Hepatocyte (in vitro differentiated cells): Measurements from ENCODE around the gene PLEKHA5.

ENCODE experiments used
- EZH2 ChIP-seq: fragments of 200-600 bp; sonication (generic); IDR thresholded peaks from 2 replicates; pipeline ENCODE4 v1.6.1; 2016; ENCODE audit warnings: antibody characterized with exemption, mild to moderate bottlenecking, borderline replicate concordance
- EZH2phosphoT487 ChIP-seq: fragments of 200-600 bp; sonication (generic); IDR thresholded peaks from one replicate; pipeline ENCODE4 v1.6.1; 2018; ENCODE audit warnings: antibody characterized with exemption, mild to moderate bottlenecking, low read depth, moderate library complexity; ENCODE audit not compliant: unreplicated experiment, severe bottlenecking
- TF ChIP-seq, protein P1 (sequence below): fragments of 200-600 bp; sonication (generic); IDR thresholded peaks from 2 replicates; pipeline ENCODE4 v1.5.1; 2016; ENCODE audit warnings: antibody characterized with exemption, mild to moderate bottlenecking; ENCODE audit not compliant: poor library complexity

DNA sequence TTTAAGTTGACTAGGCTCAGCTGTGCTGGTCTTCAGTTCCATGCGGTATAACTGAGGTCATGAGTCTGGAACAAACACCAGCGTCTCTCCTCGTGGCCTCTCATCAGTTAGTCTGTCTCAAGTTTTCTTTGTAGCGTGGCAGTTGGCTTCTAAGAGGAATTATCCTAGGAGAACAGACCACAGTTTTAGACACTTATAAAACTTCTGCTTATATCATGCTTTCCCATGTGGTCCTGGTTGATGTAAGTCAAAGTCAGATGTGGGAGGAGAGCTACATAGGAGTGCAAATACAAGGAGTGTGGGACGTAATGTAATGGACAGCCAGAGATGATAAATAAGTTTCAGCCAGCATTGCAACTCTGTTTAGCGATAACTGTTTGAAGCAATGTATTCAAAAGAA is 14.8 kb downstream of the PLEKHA5 start:
- TF ChIP-seq, protein P1, sequence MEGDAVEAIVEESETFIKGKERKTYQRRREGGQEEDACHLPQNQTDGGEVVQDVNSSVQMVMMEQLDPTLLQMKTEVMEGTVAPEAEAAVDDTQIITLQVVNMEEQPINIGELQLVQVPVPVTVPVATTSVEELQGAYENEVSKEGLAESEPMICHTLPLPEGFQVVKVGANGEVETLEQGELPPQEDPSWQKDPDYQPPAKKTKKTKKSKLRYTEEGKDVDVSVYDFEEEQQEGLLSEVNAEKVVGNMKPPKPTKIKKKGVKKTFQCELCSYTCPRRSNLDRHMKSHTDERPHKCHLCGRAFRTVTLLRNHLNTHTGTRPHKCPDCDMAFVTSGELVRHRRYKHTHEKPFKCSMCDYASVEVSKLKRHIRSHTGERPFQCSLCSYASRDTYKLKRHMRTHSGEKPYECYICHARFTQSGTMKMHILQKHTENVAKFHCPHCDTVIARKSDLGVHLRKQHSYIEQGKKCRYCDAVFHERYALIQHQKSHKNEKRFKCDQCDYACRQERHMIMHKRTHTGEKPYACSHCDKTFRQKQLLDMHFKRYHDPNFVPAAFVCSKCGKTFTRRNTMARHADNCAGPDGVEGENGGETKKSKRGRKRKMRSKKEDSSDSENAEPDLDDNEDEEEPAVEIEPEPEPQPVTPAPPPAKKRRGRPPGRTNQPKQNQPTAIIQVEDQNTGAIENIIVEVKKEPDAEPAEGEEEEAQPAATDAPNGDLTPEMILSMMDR: no peak
- TF ChIP-seq EZH2 (no peak), EZH2phosphoT487 (no peak)
